NCI-H146 (cell line): ENCODE data around the gene HSPA1L.

Source experiments
- DNase-seq: peaks from one replicate; lab custom pipeline; 2025; lab: John Stamatoyannopoulos, UW

Gene HSPA1L

GRCh38 chr6:31763619-31763940 is 51.5 kb downstream of the HSPA1L start:
- DNase-seq: no peak

GRCh38 chr6:31762878-31763618 is 52.0 kb downstream of the HSPA1L start:
- DNase-seq: no peak

DNA sequence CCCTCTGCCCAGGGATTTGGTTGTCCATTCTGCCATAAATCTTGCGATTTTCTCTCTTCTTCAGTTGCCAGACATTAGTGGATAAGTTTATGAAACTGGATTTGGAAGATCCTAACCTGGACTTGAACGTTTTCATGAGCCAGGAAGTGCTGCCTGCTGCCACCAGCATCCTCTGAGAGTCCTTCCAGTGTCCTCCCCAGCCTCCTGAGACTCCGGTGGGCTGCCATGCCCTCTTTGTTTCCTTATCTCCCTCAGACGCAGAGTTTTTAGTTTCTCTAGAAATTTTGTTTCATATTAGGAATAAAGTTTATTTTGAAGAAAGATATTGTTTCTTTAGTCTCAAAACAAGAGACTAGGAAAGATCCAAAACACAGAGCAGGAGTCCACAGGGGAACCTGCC is 52.7 kb downstream of the HSPA1L start, which contains the start of gene SAPCD1:
Gene SAPCD1, plus strand, starts transcription at position 301 of the 400 bp plus-strand sequence. CDS start 399 bp downstream, outside the sequence.
- no peak for DNase-seq

- DNase-seq: no peak
Measured at GRCh38 chr6:31761343-31761742, 53.7 kb downstream of the HSPA1L start.

DNA sequence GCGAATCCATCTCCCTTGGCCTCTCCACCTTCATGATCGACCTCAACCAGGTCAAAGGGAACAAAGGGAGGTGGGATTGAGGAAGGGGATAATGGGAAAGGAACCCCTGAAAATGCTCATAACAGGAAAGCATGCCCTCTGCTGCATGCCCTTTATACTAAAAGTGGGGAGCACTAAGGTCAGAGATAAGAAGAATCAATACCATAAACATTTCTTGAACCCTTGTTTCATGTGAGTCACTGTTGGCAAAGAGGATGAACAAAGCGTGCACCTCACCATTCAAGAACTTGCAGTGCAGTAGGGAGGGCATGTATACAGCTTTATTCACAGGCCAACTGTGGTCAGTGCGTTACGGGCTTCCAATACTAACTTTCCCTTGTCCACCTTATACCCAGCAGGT is 54.3 kb downstream of the HSPA1L start:
- DNase-seq: no peak
